Common myeloid progenitor, CD34-positive (primary cell): ENCODE results near the gene TCIRG1.
A peak's percentile ranks its signal among the peaks of the same experiment; 100 is the strongest.

Experiments used
- CTCF ChIA-PET: fragments of 350-600 bp; sonication (Branson Sonifier 250); formaldehyde crosslinking; loops from one replicate; lab custom pipeline; 2021; ENCODE audit warnings: antibody characterized with exemption; lab: Charles Lee
- POLR2A ChIA-PET: fragments of 350-600 bp; sonication (Branson Sonifier 250); formaldehyde crosslinking; loops from one replicate; lab custom pipeline; 2021; ENCODE audit warnings: antibody characterized with exemption; lab: Charles Lee
- DNase-seq, 3 donors: peaks; one replicate each; pipeline versions ENCODE4 v3.0.0 to v3.0.0-alpha.2; 2013
- H3K27ac ChIP-seq, 2 experiments: 1 replicate in 1 of 2; 2 replicates in 1 of 2; pipeline ENCODE4 v1.7.0; 2013; ENCODE audit warnings: inconsistent platforms in 2 of 2, low read length in 2 of 2, mild to moderate bottlenecking in 2 of 2, low read depth in 1 of 2, moderate library complexity in 1 of 2; ENCODE audit not compliant: severe bottlenecking in 2 of 2, insufficient read depth in 1 of 2, poor library complexity in 1 of 2
- H3K27me3 ChIP-seq, 5 experiments: replicated peaks in 2 of 5; 1 replicate in 3 of 5; 2 replicates in 2 of 5; pipeline versions ENCODE4 v1.6.1 to v1.7.0; 2013; ENCODE audit warnings: low read length in 4 of 5, mild to moderate bottlenecking in 2 of 5, moderate library complexity in 2 of 5, inconsistent platforms in 1 of 5; ENCODE audit not compliant: insufficient read depth in 5 of 5, control insufficient read depth in 4 of 5
- H3K36me3 ChIP-seq, 4 experiments: 1 replicate in 2 of 4; 2 replicates in 2 of 4; pipeline versions ENCODE4 v1.6.1 to v1.7.0; 2013; ENCODE audit warnings: low read length in 3 of 4, control low read depth in 1 of 4, mild to moderate bottlenecking in 1 of 4; ENCODE audit not compliant: control insufficient read depth in 4 of 4, insufficient read depth in 4 of 4
- H3K4me1 ChIP-seq, 4 experiments: 1 replicate in 3 of 4; 2 replicates in 1 of 4; pipeline versions ENCODE4 v1.6.1 to v1.7.1; 2013; ENCODE audit warnings: low read length in 3 of 4, mild to moderate bottlenecking in 3 of 4, control low read depth in 1 of 4, inconsistent platforms in 1 of 4, moderate library complexity in 1 of 4; ENCODE audit not compliant: control insufficient read depth in 4 of 4, insufficient read depth in 4 of 4; ENCODE audit errors: control extremely low read depth in 1 of 4
- H3K4me3 ChIP-seq, 7 experiments: 1 replicate in 4 of 7; 2 replicates in 3 of 7; pipeline versions ENCODE4 v1.5.1 to v1.7.0; 2013; ENCODE audit warnings: mild to moderate bottlenecking in 7 of 7, low read length in 6 of 7, moderate library complexity in 6 of 7, inconsistent platforms in 2 of 7, low read depth in 2 of 7, control low read depth in 1 of 7; ENCODE audit not compliant: insufficient read depth in 4 of 7, control insufficient read depth in 1 of 7; ENCODE audit errors: extremely low read depth in 1 of 7
- H3K9me3 ChIP-seq, 5 experiments: 1 replicate in 4 of 5; 2 replicates in 1 of 5; pipeline versions ENCODE4 v1.6.1 to v1.7.1; 2013; ENCODE audit warnings: low read length in 4 of 5, mild to moderate bottlenecking in 2 of 5, inconsistent platforms in 1 of 5, low read depth in 1 of 5, moderate library complexity in 1 of 5; ENCODE audit not compliant: control insufficient read depth in 4 of 5, insufficient read depth in 2 of 5; ENCODE audit errors: control extremely low read depth in 1 of 5
- WGBS: methylation state at CpG from one replicate; pipeline ENCODE4 v1.1.5; 2013; ENCODE audit not compliant: insufficient coverage; 5-methylcytosine and 5-hydroxymethylcytosine counted together

TCIRG1 gene

GRCh38 chr11:68012044-68012842 lies 26.6 kb upstream of the TCIRG1 start:
- peak in 2 of 3 donors; percentile 33 to 51 for DNase-seq
- ChIA-PET POLR2A (interaction anchor here (0.6 kb wide), 1 partner anchor 186 kb away, joined by 4 read pairs; no protein-coding TSS in a partner anchor), CTCF (interaction anchor here (4.4 kb wide), 1 partner anchor 30 kb away, joined by 25 read pairs; no protein-coding TSS in a partner anchor)
- Histone ChIP-seq H3K4me1 (peaks cover 0 to 75% (median 62%) of the 10 kb centered on the region in 4 experiments), H3K27ac (no peak overlapping the region), H3K36me3 (no peaks in the 10 kb centered on the region), H3K4me3 (peak overlapping the region in 1 of 7 experiments; percentile 24), H3K27me3 (no peaks in the 10 kb centered on the region), H3K9me3 (no peaks in the 10 kb centered on the region)
- WGBS = 54% methylated on average over 11 of the region's 17 CpGs

GRCh38 chr11:68012843-68013610 lies 25.8 kb upstream of the TCIRG1 start:
- Histone ChIP-seq H3K4me1 (peaks cover 0 to 70% (median 58%) of the 10 kb centered on the region in 4 experiments), H3K27me3 (no peaks in the 10 kb centered on the region), H3K9me3 (no peaks in the 10 kb centered on the region), H3K36me3 (peaks cover 0 to under 1% (median 0%) of the 10 kb centered on the region in 4 experiments), H3K27ac (no peak overlapping the region), H3K4me3 (no peak overlapping the region)
- no peak for DNase-seq
- CTCF ChIA-PET = interaction anchor here (2.7 kb wide), 1 partner anchor 25 kb away, joined by 12 read pairs; the partner anchor contains the start of gene TCIRG1
- 95% methylated on average over 12 of the region's 16 CpGs for WGBS
- POLR2A ChIA-PET = interaction anchor here (0.6 kb wide), 1 partner anchor 186 kb away, joined by 4 read pairs; no protein-coding TSS in a partner anchor

DNA sequence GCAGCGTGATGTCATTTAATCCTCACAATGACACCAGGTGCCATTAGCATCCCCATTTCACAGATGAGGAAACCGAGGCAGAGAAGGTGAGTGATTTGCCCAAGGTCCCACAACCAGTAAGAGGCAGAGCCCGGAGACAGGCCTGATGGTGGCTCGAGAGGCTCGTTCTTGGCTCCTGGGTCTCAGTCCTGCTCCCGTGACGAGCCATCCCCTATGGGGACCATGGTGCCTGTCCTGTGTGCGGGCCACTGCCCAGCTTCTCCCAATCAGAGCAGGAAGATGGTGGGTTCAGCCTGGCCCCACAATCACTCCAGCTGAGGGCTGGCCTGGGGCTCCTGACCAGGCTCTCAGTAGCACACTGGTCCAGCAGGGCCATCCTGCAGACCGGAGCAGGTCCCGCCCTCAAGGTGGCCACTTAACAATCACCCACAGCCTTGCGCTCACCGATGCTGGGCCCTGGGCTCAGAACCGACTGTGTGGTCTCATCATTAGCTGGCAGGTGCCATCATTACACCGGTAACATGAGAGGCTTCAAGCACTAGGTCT lies 25.1 kb upstream of the TCIRG1 start:
- Histone ChIP-seq H3K27ac (no peak overlapping the region), H3K4me1 (peaks cover 0 to 64% (median 52%) of the 10 kb centered on the region in 4 experiments), H3K27me3 (no peaks in the 10 kb centered on the region), H3K9me3 (no peaks in the 10 kb centered on the region), H3K36me3 (peaks cover 0 to 2% (median 0%) of the 10 kb centered on the region in 4 experiments), H3K4me3 (no peak overlapping the region)
- WGBS = 98% methylated on average over 12 of the region's 14 CpGs
- DNase-seq = no peak
- ChIA-PET POLR2A (no interaction called here), CTCF (interaction anchor here (2.7 kb wide), 1 partner anchor 24 kb away, joined by 12 read pairs; the partner anchor contains the start of gene TCIRG1)

- no peaks in the 10 kb centered on the region for H3K9me3 ChIP-seq
- peaks cover 0 to 2% (median 0%) of the 10 kb centered on the region in 4 experiments for H3K36me3 ChIP-seq
- peak; percentile 53 to 88 (median 81) for DNase-seq
- ChIA-PET CTCF (interaction anchor here (2.7 kb wide), 1 partner anchor 24 kb away, joined by 12 read pairs; the partner anchor contains the start of gene TCIRG1), POLR2A (no interaction called here)
- no peaks in the 10 kb centered on the region for H3K27me3 ChIP-seq
- H3K4me1 ChIP-seq = peaks cover 0 to 57% (median 45%) of the 10 kb centered on the region in 4 experiments
- no peak overlapping the region for H3K27ac ChIP-seq
- 46% methylated on average over 14 of the region's 16 CpGs for WGBS
- peak overlapping the region in 1 of 7 experiments; percentile 33 for H3K4me3 ChIP-seq
Observed at GRCh38 chr11:68014157-68014946, 24.5 kb upstream of the TCIRG1 start.

DNA sequence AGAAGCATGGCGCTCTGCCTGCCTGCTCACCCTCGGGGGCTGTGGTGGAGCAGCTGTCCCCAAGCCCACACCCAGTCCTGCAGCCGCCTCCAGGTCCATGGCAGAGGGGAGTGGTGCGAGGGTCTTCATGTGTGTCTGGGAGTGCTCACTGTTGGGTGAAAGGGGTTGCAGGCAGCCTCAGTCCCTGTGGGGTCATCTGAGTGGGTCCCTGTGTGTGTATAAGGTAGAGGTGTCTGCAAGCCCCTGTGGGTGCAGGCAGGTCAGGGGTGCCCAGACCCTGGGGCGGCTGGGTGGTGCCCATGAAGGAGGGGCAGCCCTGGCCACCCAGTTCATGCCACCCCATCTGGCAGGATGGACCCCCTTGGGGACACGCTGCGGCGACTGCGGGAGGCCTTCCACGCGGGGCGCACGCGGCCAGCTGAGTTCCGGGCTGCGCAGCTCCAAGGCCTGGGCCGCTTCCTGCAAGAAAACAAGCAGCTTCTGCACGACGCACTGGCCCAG lies 23.8 kb upstream of the TCIRG1 start:
- Histone ChIP-seq H3K27ac (no peak overlapping the region), H3K4me3 (peak overlapping the region in 1 of 7 experiments; percentile 33), H3K4me1 (peaks cover 0 to 51% (median 39%) of the 10 kb centered on the region in 4 experiments), H3K27me3 (no peaks in the 10 kb centered on the region), H3K36me3 (peaks cover 0 to 2% (median 0%) of the 10 kb centered on the region in 4 experiments), H3K9me3 (no peaks in the 10 kb centered on the region)
- 95% methylated on average over 14 of the region's 19 CpGs for WGBS
- CTCF ChIA-PET = interaction anchor here (2.7 kb wide), 1 partner anchor 23 kb away, joined by 12 read pairs; the partner anchor contains the start of gene TCIRG1
- no peak for DNase-seq
- POLR2A ChIA-PET = no interaction called here

DNA sequence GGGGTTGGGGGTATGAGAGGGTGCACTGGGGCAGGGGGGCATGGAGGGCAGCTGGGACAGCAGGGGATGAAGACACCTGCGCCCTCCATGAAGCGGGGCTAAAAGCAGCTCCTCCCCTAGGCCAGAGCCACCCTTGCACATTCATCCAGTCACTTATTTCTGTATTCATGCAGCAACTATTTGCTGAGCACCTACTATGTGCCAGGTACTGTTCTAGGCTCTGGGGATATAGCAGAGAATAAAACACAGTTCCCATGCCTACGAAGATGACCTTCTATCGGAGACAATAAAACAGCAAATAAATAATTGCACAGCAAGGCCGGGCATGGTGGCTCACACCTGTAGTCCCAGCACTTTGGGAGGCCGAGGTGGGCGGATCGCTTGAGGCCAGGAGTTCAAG lies 23.4 kb upstream of the TCIRG1 start:
- 96% methylated on average over 6 of the region's 8 CpGs for WGBS
- H3K4me3 ChIP-seq = no peak overlapping the region
- DNase-seq = no peak
- CTCF ChIA-PET = interaction anchor here (2.7 kb wide), 1 partner anchor 23 kb away, joined by 12 read pairs; the partner anchor contains the start of gene TCIRG1
- peaks cover 0 to 46% (median 34%) of the 10 kb centered on the region in 4 experiments for H3K4me1 ChIP-seq
- peaks cover 0 to 2% (median 0%) of the 10 kb centered on the region in 4 experiments for H3K36me3 ChIP-seq
- POLR2A ChIA-PET = no interaction called here
- no peaks in the 10 kb centered on the region for H3K9me3 ChIP-seq
- no peak overlapping the region for H3K27ac ChIP-seq
- H3K27me3 ChIP-seq = no peaks in the 10 kb centered on the region
